Upper lobe of left lung (tissue), 6 donors: Measurements from ENCODE around the gene MYO15B. TPM values are rescaled to one million over a fixed set of nuclear protein-coding genes. Genes with fewer than 3 reads are reported as not detected.

Source experiments
- ATAC-seq, 2 donors: fragments of 200-7000 bp; cut with Tn5 transposase; one replicate each; pipeline ENCODE4 v1.9.1; 2022; ENCODE audit warnings: mild to moderate bottlenecking in 2 of 2, moderate library complexity in 2 of 2; ENCODE audit not compliant: low FRiP score in 2 of 2
- DNase-seq, 2 donors: peaks; one replicate each; pipeline ENCODE4 v3.0.0-alpha.2; 2019 to 2020
- H3K27ac ChIP-seq, 4 donors: fragments of 200-600 bp; sonication (generic); one replicate each; pipeline ENCODE4 v1.5.1; 2016 to 2019
- H3K27me3 ChIP-seq, 4 donors: fragments of 200-600 bp; sonication (generic); one replicate each; pipeline ENCODE4 v1.5.1; 2017 to 2019
- H3K36me3 ChIP-seq, 4 donors: fragments of 200-600 bp; sonication (generic); one replicate each; pipeline ENCODE4 v1.5.1; 2016 to 2019
- H3K4me1 ChIP-seq, 4 donors: fragments of 200-600 bp; sonication (generic); one replicate each; pipeline ENCODE4 v1.5.1; 2018 to 2019
- H3K4me3 ChIP-seq, 4 donors: fragments of 200-600 bp; sonication (generic); one replicate each; pipeline ENCODE4 v1.5.1; 2017 to 2019; ENCODE audit warnings: mild to moderate bottlenecking in 2 of 4, moderate library complexity in 1 of 4
- H3K9me3 ChIP-seq, 4 donors: fragments of 200-600 bp; sonication (generic); one replicate each; pipeline ENCODE4 v1.5.1; 2018 to 2019
- CTCF ChIP-seq, 6 experiments: fragments of 450-650 bp in 4 of 6; fragments of 200-600 bp in 2 of 6; sonication (generic) in 2 of 6; IDR thresholded peaks; one replicate each; pipeline ENCODE4 v1.5.1; 2016 to 2019; ENCODE audit warnings: antibody characterized with exemption in 6 of 6
- EP300 ChIP-seq, 4 donors: sonication (generic); formaldehyde crosslinking; IDR thresholded peaks; one replicate each; pipeline ENCODE4 v1.5.1; 2017; ENCODE audit warnings: antibody characterized with exemption in 4 of 4, control low read depth in 2 of 4
- POLR2A ChIP-seq, 4 donors: fragments of 450-650 bp; IDR thresholded peaks; one replicate each; pipeline ENCODE4 v1.5.1; 2016 to 2017; ENCODE audit warnings: antibody characterized with exemption in 4 of 4, mild to moderate bottlenecking in 2 of 4
- POLR2AphosphoS5 ChIP-seq, 2 donors: sonication (generic); formaldehyde crosslinking; IDR thresholded peaks; one replicate each; pipeline ENCODE4 v1.5.1; 2017; ENCODE audit warnings: antibody characterized with exemption in 2 of 2
- WGBS, 2 donors: methylation state at CpG; one replicate each; pipeline ENCODE4 v1.1.5; 2017 to 2018; 5-methylcytosine and 5-hydroxymethylcytosine counted together
- total RNA-seq, 6 donors: library from RNA; depleted of rRNA in 4 of 6; stranded (reverse); fragments of >200 nt in 4 of 6; gene quantifications; one replicate each; pipeline versions ENCODE4 v1.1.0 to v1.2.1, GENCODE V29; 2016 to 2021
- donor health status: DM: no; HTN: no; CAD: no; lungs with moderate emphysema.
- donor health status: DM: no; HTN: yes; CAD: no; lungs with severe emphysema.

Gene MYO15B
- total RNA-seq, 6 donors from 2014 or later = 89.8 to 592 (median 183) TPM

GRCh38 chr17:75594499-75595283, 7.1 kb downstream of the MYO15B start:
- 88 to 91% methylated on average over 6 to 24 of the region's 28 CpGs for WGBS, 2 donors
- Histone ChIP-seq H3K27ac (no peak overlapping the region), H3K4me3 (no peak overlapping the region), H3K4me1 (peaks cover 4 to 8% (median 6%) of the 10 kb centered on the region in 4 donors), H3K9me3 (no peaks in the 10 kb centered on the region), H3K36me3 (peaks cover 0 to 19% (median 4%) of the 10 kb centered on the region in 4 donors), H3K27me3 (no peaks in the 10 kb centered on the region)
- DNase-seq (peak in 1 of 2 donors; percentile 67), ATAC-seq (no peak)
- TF ChIP-seq EP300 (IDR thresholded peaks at IDR 0.05) (no peak), CTCF (IDR thresholded peaks at IDR 0.05) (no peak), POLR2A (IDR thresholded peaks at IDR 0.05) (no peak), POLR2AphosphoS5 (IDR thresholded peaks at IDR 0.05) (no peak)

- Histone ChIP-seq H3K36me3 (peaks cover 0 to 15% (median 4%) of the 10 kb centered on the region in 4 donors), H3K9me3 (no peaks in the 10 kb centered on the region), H3K4me3 (no peak overlapping the region), H3K27me3 (no peaks in the 10 kb centered on the region), H3K4me1 (peaks cover 0 to under 1% (median 0%) of the 10 kb centered on the region in 4 donors), H3K27ac (no peak overlapping the region)
- WGBS, 2 donors = 82 to 85% methylated on average over 11 to 13 of the region's 13 CpGs
- ATAC-seq (no peak), DNase-seq (no peak)
- TF ChIP-seq POLR2AphosphoS5 (IDR thresholded peaks at IDR 0.05) (no peak), POLR2A (IDR thresholded peaks at IDR 0.05) (no peak), CTCF (IDR thresholded peaks at IDR 0.05) (no peak), EP300 (IDR thresholded peaks at IDR 0.05) (no peak)
Measured at GRCh38 chr17:75595284-75595919, 7.8 kb downstream of the MYO15B start.

- Histone ChIP-seq H3K4me1 (no peaks in the 10 kb centered on the region), H3K4me3 (no peak overlapping the region), H3K9me3 (no peaks in the 10 kb centered on the region), H3K27me3 (no peaks in the 10 kb centered on the region), H3K36me3 (peaks cover 0 to 12% (median 4%) of the 10 kb centered on the region in 4 donors), H3K27ac (no peak overlapping the region)
- DNase-seq (no peak), ATAC-seq (no peak)
- no peak for TF ChIP-seq POLR2A (IDR thresholded peaks at IDR 0.05)
- TF ChIP-seq EP300 (IDR thresholded peaks at IDR 0.05) = no peak
- TF ChIP-seq POLR2AphosphoS5 (IDR thresholded peaks at IDR 0.05) = no peak
- TF ChIP-seq CTCF (IDR thresholded peaks at IDR 0.05) = no peak
- WGBS, 2 donors = 90% methylated on average over 5 to 6 of the region's 6 CpGs
Measured at GRCh38 chr17:75595920-75596313, 8.3 kb downstream of the MYO15B start.

GRCh38 chr17:75596320-75597087, 8.9 kb downstream of the MYO15B start:
- H3K4me3 ChIP-seq = no peak overlapping the region
- no peak for ATAC-seq

More at GRCh38 chr17:75596320-75597087, 8.9 kb downstream of the MYO15B start:
- H3K4me1 ChIP-seq = no peaks in the 10 kb centered on the region
- DNase-seq = no peak
- peaks cover 0 to 6% (median 3%) of the 10 kb centered on the region in 4 donors for H3K36me3 ChIP-seq
- WGBS, 2 donors = 91 to 92% methylated on average over 13 to 17 of the region's 17 CpGs
- H3K27ac ChIP-seq = no peak overlapping the region
- no peaks in the 10 kb centered on the region for H3K27me3 ChIP-seq
- H3K9me3 ChIP-seq = no peaks in the 10 kb centered on the region
- no peak for TF ChIP-seq EP300 (IDR thresholded peaks at IDR 0.05)
- TF ChIP-seq POLR2A (IDR thresholded peaks at IDR 0.05) = no peak
- TF ChIP-seq CTCF (IDR thresholded peaks at IDR 0.05) = no peak
- TF ChIP-seq POLR2AphosphoS5 (IDR thresholded peaks at IDR 0.05) = no peak
